Measurements from ENCODE around the gene TEX48. TPM values are rescaled to one million over a fixed set of nuclear protein-coding genes. Genes with fewer than 3 reads are reported as not detected.

TEX48 gene
- total RNA-seq, 4 donors from 2014 or later = not detected

DNA sequence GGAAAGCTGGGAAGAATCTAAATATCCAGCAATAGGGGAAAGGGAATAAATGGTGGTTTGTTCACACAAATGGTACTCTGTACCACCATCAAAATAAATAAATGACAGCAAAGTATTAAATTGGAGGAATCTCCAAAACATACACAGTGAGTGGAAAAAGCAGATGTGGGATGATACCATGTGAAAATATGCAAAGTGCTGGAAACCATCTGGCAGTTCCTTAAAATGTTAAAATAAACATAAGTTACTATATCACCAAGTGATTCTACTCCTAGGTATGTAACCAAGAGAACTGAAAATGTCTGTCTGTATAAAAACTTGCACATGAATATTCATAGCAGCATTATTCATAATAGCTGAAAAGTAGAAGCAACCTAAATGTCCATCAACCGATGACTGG is 41.9 kb upstream of the TEX48 start:
- TF ChIP-seq, protein P1, sequence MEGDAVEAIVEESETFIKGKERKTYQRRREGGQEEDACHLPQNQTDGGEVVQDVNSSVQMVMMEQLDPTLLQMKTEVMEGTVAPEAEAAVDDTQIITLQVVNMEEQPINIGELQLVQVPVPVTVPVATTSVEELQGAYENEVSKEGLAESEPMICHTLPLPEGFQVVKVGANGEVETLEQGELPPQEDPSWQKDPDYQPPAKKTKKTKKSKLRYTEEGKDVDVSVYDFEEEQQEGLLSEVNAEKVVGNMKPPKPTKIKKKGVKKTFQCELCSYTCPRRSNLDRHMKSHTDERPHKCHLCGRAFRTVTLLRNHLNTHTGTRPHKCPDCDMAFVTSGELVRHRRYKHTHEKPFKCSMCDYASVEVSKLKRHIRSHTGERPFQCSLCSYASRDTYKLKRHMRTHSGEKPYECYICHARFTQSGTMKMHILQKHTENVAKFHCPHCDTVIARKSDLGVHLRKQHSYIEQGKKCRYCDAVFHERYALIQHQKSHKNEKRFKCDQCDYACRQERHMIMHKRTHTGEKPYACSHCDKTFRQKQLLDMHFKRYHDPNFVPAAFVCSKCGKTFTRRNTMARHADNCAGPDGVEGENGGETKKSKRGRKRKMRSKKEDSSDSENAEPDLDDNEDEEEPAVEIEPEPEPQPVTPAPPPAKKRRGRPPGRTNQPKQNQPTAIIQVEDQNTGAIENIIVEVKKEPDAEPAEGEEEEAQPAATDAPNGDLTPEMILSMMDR (IDR thresholded peaks at IDR 0.05) = no peak
- TF ChIP-seq POLR2A (IDR thresholded peaks at IDR 0.05) = no peak
- no peak for TF ChIP-seq EP300 (IDR thresholded peaks at IDR 0.05)
- 94 to 98% methylated on average over 1 of the region's 1 CpG for WGBS, 2 donors

DNA sequence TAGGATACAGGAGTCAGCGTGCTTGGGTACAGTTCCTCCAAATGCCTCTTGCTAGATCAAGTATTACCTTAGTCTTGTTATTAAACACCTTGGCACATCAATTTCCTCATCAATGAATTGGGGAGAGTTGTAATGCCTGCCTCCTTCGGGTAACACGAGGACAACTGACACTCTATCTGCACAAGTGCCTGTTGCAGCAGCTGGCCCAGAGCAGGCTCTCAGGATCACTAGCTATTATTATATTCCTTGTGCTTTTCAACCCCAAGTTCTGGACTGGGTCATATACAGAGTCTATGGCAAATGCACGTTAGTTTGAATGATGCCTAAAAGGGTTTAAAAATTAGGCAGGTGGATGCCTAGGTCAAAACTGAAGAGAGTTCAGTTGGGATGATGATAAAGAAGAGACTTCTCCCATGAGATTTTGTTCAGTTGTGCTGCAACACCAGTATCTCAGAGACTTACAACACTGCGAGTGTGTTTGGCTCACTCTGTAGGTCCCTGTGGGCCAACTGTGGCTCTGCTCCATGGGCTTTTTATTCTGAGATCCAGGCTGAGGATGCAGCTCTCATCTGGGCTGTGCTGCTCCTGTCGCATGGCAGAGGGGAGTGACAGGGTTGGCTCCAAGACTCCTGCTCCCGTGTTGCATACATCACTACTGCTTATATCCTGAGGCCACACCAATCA is 41.1 kb upstream of the TEX48 start:
- Histone ChIP-seq H3K27ac (no peak overlapping the region), H3K4me1 (no peaks in the 10 kb centered on the region), H3K4me3 (no peak overlapping the region), H3K27me3 (no peaks in the 10 kb centered on the region), H3K9me3 (no peaks in the 10 kb centered on the region), H3K36me3 (no peaks in the 10 kb centered on the region)
- WGBS, 2 donors = 56 to 58% methylated on average over 7 of the region's 7 CpGs
- no peak for TF ChIP-seq EP300 (IDR thresholded peaks at IDR 0.05)
- no peak for TF ChIP-seq POLR2A (IDR thresholded peaks at IDR 0.05)
- TF ChIP-seq, protein P1 (IDR thresholded peaks at IDR 0.05) = no peak
- no peak for DNase-seq (ENCODE audit: low spot score in 2 of 2)

More for the DNA sequence above, 41.9 kb upstream of the TEX48 start:
- Histone ChIP-seq H3K36me3 (no peaks in the 10 kb centered on the region), H3K27ac (no peak overlapping the region), H3K4me1 (no peaks in the 10 kb centered on the region), H3K9me3 (no peaks in the 10 kb centered on the region), H3K27me3 (no peaks in the 10 kb centered on the region), H3K4me3 (no peak overlapping the region)
- no peak for DNase-seq (ENCODE audit: low spot score in 2 of 2)

DNA sequence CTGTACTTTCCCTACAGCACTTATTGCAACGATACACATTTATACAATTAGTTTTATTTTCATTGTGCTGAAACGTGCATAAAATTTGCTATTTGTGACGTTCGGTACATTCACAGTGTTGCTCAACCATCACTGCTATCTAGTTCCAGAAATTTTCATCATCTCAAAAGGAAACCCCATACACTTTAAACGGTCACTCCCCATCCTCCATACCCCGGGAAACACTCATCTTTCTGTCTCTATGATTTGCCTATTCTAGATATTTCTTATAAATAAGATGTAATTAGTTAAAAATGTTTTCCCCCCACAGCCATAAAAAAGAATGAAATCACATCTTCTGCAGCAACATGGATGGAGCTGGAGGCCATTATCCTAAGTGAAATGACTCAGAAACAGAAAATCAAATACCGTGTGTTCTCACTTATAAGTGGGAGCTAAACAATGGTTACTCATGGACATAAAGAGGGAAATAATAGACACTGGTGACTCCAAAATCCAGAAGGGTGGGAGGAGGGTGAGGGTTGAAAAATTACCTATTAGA is 40.2 kb upstream of the TEX48 start:
- TF ChIP-seq POLR2A (IDR thresholded peaks at IDR 0.05) (no peak), EP300 (IDR thresholded peaks at IDR 0.05) (no peak)
- TF ChIP-seq, protein P1 (IDR thresholded peaks at IDR 0.05) = no peak
- no peak for DNase-seq (ENCODE audit: low spot score in 2 of 2)
- H3K36me3 ChIP-seq = no peaks in the 10 kb centered on the region
- WGBS, 2 donors = 65 to 71% methylated on average over 7 of the region's 7 CpGs
- H3K27ac ChIP-seq = no peak overlapping the region
- no peaks in the 10 kb centered on the region for H3K4me1 ChIP-seq
- H3K4me3 ChIP-seq = no peak overlapping the region
- no peaks in the 10 kb centered on the region for H3K27me3 ChIP-seq
- H3K9me3 ChIP-seq = no peaks in the 10 kb centered on the region

DNA sequence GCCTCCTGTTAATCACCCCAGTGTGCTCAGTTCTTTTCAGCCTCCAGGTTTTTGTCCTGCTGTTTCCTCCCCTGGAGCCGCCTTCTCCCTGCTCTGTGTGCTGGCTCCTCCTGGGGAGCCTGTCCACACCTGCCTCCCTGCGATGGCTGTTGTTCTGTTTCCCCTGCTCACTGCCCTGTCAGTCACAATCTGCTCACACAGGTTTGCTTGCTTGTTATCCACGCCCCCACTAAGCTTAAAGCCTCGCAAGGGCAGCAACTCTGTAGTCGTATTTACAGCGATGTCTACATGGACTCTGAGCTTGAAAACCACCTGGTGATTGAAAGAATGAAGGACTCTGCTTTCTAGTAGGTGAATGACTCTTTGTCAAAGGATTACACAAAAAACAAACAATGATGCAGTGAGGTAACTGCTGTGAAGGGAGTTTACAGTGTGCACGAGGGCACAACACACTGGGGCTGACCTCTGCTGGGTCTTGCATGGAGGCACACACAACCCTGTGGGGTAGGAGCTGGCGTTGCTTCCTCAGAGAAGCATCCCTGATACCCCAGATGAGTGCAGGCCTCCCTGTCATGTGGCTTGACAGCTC is 39.6 kb upstream of the TEX48 start:
- H3K9me3 ChIP-seq = no peaks in the 10 kb centered on the region
- TF ChIP-seq POLR2A (IDR thresholded peaks at IDR 0.05) (no peak), EP300 (IDR thresholded peaks at IDR 0.05) (no peak)
- TF ChIP-seq, protein P1 (IDR thresholded peaks at IDR 0.05) = no peak
- no peak for DNase-seq (ENCODE audit: low spot score in 2 of 2)
- no peaks in the 10 kb centered on the region for H3K27me3 ChIP-seq
- H3K27ac ChIP-seq = no peak overlapping the region
- H3K4me1 ChIP-seq = no peaks in the 10 kb centered on the region
- no peaks in the 10 kb centered on the region for H3K36me3 ChIP-seq
- WGBS, 2 donors = 56 to 68% methylated on average over 8 of the region's 8 CpGs
- H3K4me3 ChIP-seq = no peak overlapping the region

DNA sequence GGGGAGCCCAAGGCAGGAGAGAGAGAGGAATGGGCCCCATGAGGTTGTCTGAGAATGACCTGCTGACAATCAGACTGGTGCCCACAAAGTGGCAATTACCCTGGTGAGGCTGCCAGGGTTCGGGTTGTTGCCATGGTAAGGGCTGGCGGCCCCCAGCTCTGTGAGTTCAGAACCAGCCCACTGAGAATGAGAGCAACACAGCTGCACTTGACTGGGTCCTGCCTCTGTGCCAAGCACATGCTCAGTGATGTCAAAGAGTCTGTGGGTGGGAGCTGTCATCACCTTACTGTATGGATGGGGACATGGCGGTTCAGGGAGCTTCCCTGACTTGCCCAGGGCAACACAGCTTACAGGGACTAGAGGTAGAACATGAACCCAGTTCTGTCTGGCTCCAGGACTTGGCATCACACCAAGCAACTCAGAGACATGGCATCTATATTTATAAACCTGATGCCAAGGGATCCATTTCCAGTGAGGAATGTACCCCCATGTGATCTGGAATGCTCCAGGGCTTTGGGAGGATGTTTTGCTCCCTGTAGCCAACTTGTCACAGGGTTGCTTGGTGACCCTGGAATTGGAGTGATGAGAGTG is 38.2 kb upstream of the TEX48 start:
- Histone ChIP-seq H3K36me3 (no peaks in the 10 kb centered on the region), H3K27me3 (no peaks in the 10 kb centered on the region), H3K27ac (no peak overlapping the region), H3K4me1 (no peaks in the 10 kb centered on the region), H3K9me3 (peaks cover 0 to 4% (median 0%) of the 10 kb centered on the region in 4 donors), H3K4me3 (no peak overlapping the region)
- no peak for DNase-seq (ENCODE audit: low spot score in 2 of 2)
- no peak for TF ChIP-seq EP300 (IDR thresholded peaks at IDR 0.05)
- TF ChIP-seq, protein P1 (IDR thresholded peaks at IDR 0.05) = no peak
- TF ChIP-seq POLR2A (IDR thresholded peaks at IDR 0.05) = no peak
- 100% methylated on average over 2 of the region's 3 CpGs for WGBS, 2 donors

All from tibial nerve (tissue), 4 donors.